Astrocyte of the spinal cord (primary cell): ENCODE results near the gene OR51S1.

Source experiments
- DNase-seq: peaks from one replicate; pipeline ENCODE4 v3.0.0; 2011; ENCODE audit warnings: low read depth, low spot score
- H3K4me3 ChIP-seq: 2 replicates; pipeline ENCODE4 v1.5.1; 2011; ENCODE audit warnings: low read depth, mild to moderate bottlenecking, low read length, moderate library complexity
- in situ Hi-C: cut with HindIII; loops from 2 replicates; pipeline ENCODE4 v1.10.0; 2017; ENCODE audit warnings: low sequenced_read_pairs
- TF ChIP-seq, protein P1 (sequence below): IDR thresholded peaks from 2 replicates; pipeline ENCODE4 v1.5.1; 2012; ENCODE audit warnings: low read depth, mild to moderate bottlenecking, low read length, inconsistent platforms

The OR51S1 gene

GRCh38 chr11:4851033-4851432 lies 2.0 kb upstream of the OR51S1 start:
- no peak overlapping the region for H3K4me3 ChIP-seq
- peak; percentile 23 for DNase-seq
- in situ Hi-C loops = no loop called here
- TF ChIP-seq, protein P1, sequence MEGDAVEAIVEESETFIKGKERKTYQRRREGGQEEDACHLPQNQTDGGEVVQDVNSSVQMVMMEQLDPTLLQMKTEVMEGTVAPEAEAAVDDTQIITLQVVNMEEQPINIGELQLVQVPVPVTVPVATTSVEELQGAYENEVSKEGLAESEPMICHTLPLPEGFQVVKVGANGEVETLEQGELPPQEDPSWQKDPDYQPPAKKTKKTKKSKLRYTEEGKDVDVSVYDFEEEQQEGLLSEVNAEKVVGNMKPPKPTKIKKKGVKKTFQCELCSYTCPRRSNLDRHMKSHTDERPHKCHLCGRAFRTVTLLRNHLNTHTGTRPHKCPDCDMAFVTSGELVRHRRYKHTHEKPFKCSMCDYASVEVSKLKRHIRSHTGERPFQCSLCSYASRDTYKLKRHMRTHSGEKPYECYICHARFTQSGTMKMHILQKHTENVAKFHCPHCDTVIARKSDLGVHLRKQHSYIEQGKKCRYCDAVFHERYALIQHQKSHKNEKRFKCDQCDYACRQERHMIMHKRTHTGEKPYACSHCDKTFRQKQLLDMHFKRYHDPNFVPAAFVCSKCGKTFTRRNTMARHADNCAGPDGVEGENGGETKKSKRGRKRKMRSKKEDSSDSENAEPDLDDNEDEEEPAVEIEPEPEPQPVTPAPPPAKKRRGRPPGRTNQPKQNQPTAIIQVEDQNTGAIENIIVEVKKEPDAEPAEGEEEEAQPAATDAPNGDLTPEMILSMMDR = no peak

- in situ Hi-C loops = no loop called here
- H3K4me3 ChIP-seq = no peak overlapping the region
- TF ChIP-seq, protein P1 = no peak
- DNase-seq = no peak
These were observed 9.0 kb downstream of the OR51S1 start for GRCh38 chr11:4839851-4840549.

- in situ Hi-C loops = no loop called here
- TF ChIP-seq, protein P1 = no peak
- H3K4me3 ChIP-seq = no peak overlapping the region
- no peak for DNase-seq
These were observed 18.1 kb downstream of the OR51S1 start for GRCh38 chr11:4830909-4831308.

DNA sequence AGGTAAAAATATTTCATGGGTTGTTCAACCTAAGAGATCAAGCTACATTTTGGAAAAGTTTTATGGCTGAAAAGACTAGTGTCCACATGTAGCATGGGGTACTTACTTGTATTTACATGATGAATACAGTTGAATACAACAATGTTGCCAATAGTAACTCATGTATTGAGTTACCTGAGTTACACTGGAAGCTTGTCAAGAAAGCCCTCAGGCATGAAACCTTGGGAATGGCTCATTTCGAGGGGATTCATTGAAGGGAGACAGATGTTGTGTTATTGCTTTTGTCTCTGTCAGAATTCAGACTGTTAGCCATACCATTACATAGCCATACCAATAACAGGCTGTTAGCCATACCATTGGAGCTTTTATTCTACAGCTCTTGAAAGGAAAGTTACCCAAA lies 18.7 kb downstream of the OR51S1 start:
- TF ChIP-seq, protein P1 = no peak
- no peak for DNase-seq
- in situ Hi-C loops = no loop called here
- no peak overlapping the region for H3K4me3 ChIP-seq

- peak; percentile 18 for DNase-seq
- H3K4me3 ChIP-seq = no peak overlapping the region
- in situ Hi-C loops = no loop called here
- TF ChIP-seq, protein P1 = peak; percentile 28
These were observed 22.6 kb downstream of the OR51S1 start for GRCh38 chr11:4826425-4826824.

DNA sequence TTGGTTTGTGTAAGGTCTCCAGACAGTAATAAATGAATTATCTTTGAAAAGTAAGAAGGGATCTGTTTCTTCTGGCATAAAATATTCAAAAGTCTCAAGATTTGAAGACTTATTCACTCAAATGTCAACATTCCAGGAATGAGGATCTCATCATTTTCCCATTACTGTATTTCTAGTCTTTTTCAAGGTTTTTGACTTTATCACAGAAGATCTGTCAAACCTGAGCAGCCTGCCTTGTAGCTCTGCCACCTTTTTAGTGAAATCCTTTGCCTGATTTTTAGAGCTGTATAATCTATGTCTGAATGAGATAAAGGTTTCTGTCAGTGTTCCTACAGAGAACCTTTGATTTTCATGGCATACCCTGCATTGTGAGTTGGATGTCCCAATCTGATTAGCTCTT lies 23.9 kb downstream of the OR51S1 start:
- TF ChIP-seq, protein P1 = no peak
- DNase-seq = no peak
- no peak overlapping the region for H3K4me3 ChIP-seq

More for the DNA sequence above, 23.9 kb downstream of the OR51S1 start:
- in situ Hi-C loops = no loop called here
